HFF-Myc (cell line): ENCODE measurements around the gene SLC25A41.
A peak's percentile ranks its signal among the peaks of the same experiment; 100 is the strongest.
"Not testable (repeated sequence)": the region's sequence is repeated elsewhere in the genome, so short reads cannot be mapped to it uniquely, and the experiment has no call there.

Experiments used
- DNase-seq: peaks from one replicate; pipeline ENCODE4 v3.0.0-alpha.2; 2011; ENCODE audit warnings: low read depth; ENCODE audit errors: extremely low read depth
- H3K4me3 ChIP-seq: replicated peaks from 2 replicates; pipeline ENCODE4 v1.5.1; 2011; ENCODE audit warnings: low read depth, mild to moderate bottlenecking, control low read depth, low read length
- TF ChIP-seq, protein P1 (sequence below): IDR thresholded peaks from 2 replicates; pipeline ENCODE4 v1.5.1; 2012; ENCODE audit warnings: mild to moderate bottlenecking, low read depth, low read length, control low read depth; ENCODE audit errors: missing control alignments

The SLC25A41 gene

DNA sequence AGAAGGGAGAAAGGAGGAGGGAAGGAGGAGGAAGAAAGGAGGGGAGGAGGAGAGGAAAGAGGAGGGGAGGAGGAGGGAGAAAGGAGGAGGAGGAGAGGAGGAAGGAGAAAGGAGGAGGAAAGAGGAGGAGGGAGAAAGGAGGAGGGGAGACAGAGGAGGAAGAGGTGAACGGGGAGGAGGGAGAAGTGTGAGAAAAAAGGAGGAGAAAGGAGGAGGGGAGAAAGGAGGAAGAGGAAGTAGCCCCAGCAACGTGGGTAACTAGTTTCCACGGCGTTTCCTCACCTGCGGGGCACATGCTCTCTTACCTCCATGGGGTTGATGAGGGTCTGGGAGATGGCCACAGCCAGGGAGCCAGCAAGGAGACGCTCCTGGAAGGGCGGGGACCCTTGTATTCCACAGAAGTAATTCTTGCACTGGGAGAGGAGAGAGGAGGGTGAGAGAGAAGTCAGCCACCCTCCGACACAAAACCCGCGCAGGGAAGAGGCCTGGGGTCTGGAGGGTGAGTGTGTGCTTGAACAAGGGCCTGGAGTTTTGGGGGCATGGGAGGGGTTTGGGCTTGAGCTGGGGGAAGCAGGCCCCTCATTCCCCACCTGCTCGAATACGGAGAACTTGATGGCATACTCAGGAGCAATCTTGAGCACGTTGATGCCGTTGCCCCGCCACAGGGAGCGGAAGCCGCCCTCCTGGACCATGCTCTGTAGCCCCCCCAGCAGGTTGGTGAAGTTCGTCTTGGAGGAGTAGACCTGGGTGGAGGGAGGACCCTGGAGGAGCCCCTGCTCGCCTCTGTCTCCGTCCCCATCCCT is 3.9 kb downstream of the SLC25A41 start:
- TF ChIP-seq, protein P1, sequence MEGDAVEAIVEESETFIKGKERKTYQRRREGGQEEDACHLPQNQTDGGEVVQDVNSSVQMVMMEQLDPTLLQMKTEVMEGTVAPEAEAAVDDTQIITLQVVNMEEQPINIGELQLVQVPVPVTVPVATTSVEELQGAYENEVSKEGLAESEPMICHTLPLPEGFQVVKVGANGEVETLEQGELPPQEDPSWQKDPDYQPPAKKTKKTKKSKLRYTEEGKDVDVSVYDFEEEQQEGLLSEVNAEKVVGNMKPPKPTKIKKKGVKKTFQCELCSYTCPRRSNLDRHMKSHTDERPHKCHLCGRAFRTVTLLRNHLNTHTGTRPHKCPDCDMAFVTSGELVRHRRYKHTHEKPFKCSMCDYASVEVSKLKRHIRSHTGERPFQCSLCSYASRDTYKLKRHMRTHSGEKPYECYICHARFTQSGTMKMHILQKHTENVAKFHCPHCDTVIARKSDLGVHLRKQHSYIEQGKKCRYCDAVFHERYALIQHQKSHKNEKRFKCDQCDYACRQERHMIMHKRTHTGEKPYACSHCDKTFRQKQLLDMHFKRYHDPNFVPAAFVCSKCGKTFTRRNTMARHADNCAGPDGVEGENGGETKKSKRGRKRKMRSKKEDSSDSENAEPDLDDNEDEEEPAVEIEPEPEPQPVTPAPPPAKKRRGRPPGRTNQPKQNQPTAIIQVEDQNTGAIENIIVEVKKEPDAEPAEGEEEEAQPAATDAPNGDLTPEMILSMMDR, result no peak
- no peak for DNase-seq
- H3K4me3 ChIP-seq, result no peak overlapping the region

DNA sequence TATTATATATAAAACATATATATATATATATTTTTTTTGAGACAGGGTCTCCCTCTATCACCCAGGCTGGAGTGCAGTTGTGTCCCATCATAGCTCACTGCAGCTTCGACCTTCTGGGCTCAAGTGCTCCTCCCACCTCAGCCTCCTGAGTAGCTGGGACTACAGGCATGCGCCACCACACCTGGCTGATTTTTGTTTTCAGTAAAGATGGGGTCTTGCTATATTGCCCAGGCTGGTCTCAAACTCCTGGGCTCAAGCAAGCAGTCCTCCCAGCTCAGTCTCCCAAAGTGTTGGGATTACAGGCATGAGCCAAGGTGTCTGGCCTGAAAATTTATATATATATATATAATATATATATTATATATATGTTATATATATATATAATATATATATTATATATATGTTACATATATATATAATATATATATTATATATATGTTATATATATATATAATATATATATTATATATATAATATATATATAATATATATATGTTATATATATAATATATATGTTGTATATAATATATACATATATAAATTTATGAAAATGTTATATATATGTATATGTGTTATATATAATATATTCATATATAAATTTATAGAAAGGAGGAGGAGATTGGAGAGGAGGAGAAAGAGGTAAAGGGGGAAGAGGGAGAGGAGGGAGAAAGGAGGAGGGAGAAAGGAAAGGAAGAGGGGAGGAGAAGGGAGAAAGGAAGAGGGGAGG is 4.7 kb downstream of the SLC25A41 start:
- H3K4me3 ChIP-seq, DNase-seq: not testable (repeated sequence)

DNA sequence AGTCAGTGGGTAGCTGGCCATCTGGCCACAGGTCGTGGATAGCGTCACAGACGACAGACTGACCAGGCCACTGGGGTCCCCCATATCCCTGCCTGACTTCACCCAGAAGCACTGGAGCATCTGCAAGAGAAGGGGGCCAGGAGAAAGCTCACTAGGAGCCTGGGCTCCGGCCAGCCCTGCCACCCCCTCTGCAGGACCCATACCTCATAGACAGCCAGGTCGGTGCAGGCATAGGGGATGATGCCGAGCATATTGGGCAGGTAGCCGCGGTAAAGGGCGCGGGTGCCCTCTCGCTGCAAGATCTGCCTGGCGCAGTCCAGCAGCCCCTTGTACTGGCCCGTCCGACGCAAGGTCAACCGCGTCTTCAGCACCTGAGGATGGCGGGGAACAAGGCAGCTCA is 6.4 kb downstream of the SLC25A41 start:
- TF ChIP-seq, protein P1, result no peak
- no peak overlapping the region for H3K4me3 ChIP-seq
- DNase-seq, result no peak

DNA sequence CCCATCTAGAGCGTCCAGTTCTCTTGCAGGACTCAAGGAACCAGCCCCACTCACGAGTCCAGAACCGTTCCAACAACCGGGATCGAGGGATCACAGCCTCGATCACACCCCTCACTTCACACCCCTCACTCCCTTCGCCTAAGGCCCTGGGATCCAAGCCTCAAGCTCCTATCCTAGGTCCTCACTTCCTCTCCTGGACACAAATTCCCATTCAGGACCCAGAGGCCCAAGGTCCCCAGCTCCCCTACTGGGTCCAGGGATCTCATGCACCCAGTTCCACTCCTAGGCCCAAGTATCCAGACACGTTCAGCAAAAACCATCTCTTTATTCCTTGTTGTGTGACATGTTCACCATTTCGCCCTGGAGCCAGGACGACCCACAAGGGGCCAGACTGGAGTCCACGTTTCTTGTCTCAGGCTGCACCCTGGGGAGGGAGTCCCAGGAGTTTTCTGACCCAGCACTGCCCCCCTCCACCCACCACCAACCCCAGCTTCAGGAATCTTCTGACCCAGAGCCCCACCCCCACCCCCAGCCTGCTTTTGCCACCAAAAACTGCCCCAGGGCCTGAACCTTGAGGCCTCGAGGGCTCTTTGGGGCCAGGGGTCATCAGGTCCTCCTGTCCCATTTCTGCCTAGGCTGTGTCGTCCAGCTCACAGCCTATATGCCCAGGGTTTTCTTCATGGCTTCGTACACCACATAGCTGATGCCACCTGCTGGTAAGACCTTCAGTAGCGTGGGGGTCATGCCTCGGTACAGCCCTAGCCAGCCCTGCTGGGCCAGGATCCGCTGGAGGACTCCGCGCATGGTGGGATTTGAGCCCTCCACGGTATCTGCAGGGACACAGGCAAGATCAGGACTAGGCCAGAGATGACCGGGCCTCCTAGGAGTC is 7.6 kb downstream of the SLC25A41 start:
- DNase-seq, result no peak
- TF ChIP-seq, protein P1, result peak; percentile 16

DNA sequence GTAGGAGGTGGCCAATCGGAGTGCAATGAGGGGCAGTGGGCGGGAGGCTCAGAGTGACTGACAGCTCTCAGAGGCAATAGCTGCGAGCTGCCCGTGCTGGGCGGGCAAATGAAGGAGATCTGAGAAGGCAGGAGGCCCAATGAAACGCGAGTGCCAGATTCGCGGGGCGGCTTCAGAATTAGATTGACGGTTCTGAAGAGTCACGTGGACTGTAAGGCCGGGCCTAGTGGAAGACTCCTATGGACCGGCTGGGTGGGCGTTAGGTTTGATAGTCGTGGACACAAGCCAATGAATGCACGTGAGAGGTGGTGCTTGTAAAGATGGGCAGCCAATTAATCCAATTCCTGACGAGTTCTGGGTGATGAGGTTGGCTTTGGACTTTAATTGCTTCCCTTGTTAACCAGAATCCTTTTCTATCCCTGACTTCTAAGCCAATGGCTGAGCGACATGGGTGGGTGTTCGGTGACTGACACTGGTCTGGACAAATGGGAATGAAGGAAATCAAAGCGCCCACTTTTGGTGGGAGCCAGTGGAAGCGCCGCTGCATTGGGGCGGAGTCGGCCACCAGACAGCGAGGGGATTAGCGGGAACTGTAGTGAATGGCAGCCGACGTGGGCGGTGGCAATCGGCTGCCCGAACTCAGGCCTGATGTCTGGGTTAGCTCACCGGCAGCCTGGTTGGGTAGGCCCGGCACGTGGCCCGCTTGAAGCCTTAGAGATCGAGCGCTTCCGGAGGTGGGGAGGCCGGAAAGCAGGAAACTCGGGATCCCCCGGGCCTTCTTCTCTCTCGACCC is 8.4 kb downstream of the SLC25A41 start:
- no peak overlapping the region for H3K4me3 ChIP-seq
- DNase-seq, result peak; percentile 100
- TF ChIP-seq, protein P1, result no peak

More for the DNA sequence above, 7.6 kb downstream of the SLC25A41 start:
- H3K4me3 ChIP-seq, result no peak overlapping the region

DNA sequence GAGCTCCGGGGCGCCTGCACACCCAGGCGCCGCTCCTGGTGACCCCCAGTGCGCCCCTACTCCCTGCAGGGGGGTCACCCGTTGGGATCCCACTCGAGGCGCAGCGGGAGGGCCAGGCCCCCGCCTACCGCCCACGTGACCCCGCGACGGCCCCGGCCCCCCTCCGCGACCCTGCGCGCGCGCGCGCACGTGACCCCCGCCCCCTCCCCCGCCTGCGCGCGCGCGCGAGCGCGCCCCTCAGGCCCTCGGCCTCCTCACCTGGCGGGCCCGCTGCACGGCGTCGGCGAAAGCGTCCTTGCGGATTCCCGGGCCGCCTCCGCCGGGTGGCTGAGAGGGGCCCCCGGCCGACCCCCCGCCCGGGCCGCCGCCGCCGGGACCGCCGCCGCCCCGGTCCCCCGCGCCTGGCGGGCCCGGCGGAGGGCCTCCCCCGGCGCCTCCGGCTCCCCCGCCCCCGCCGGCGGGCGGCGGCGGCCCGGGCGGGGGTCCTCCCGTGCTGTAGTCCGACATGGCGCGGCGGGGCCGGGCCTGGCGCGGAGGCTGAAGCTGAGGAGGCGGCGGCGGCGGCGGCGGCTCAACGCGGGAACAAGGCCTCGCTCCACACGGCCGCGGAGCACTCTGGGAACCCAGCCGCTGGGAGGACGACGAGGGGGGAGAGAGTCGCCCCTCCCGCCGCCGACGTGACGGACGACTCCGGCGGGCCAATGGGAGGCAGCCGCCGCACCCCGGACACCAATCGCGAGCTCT is 9.2 kb downstream of the SLC25A41 start, which contains the start of gene KHSRP:
Gene KHSRP, minus strand, starts transcription at position 617 of the 744 bp plus-strand sequence. Its CDS starts 110 bp downstream, at position 507.
- H3K4me3 ChIP-seq, result peak within 1 kb of the TSS; percentile 97
- no peak for DNase-seq
- TF ChIP-seq, protein P1, result no peak
